Activated CD4-positive, alpha-beta T cell treated with anti-CD3 and anti-CD28 coated beads, Interleukin-2, amount 50 U/mL, for 48 hours (primary cell): Measurements from ENCODE around the gene VWA1.
A peak's percentile ranks its signal among the peaks of the same experiment; 100 is the strongest.
"Not testable (repeated sequence)": the region's sequence is repeated elsewhere in the genome, so short reads cannot be mapped to it uniquely, and the experiment has no call there.

Experiments used
- DNase-seq, 2 experiments: peaks; one replicate each; pipeline ENCODE4 v3.0.0-alpha.2; 2020

VWA1 gene

GRCh38 chr1:1406101-1406820 is 29.2 kb upstream of the VWA1 start:
- no peak for DNase-seq

GRCh38 chr1:1406821-1407635 is 28.5 kb upstream of the VWA1 start, which contains the start of gene MRPL20:
TSS of gene MRPL20 (minus strand) at chr1:1407293. CDS start at chr1:1407217, 76 bp downstream.
- peak; percentile 96 to 97 for DNase-seq

GRCh38 chr1:1407636-1408318 is 27.7 kb upstream of the VWA1 start:
- DNase-seq: peak; percentile 21 to 40

GRCh38 chr1:1410238-1410637 is 25.3 kb upstream of the VWA1 start:
- not testable (repeated sequence) for DNase-seq

GRCh38 chr1:1411626-1412025 is 23.9 kb upstream of the VWA1 start:
- no peak for DNase-seq

- peak in 1 of 2 experiments; percentile 51 for DNase-seq
Observed at GRCh38 chr1:1412311-1412902, 23.1 kb upstream of the VWA1 start.

- no peak for DNase-seq
Observed at GRCh38 chr1:1415751-1416150, 19.7 kb upstream of the VWA1 start.

- not testable (repeated sequence) for DNase-seq
Observed at GRCh38 chr1:1417396-1417795, 18.1 kb upstream of the VWA1 start.

GRCh38 chr1:1417825-1418463 is 17.5 kb upstream of the VWA1 start:
- DNase-seq: not testable (repeated sequence)

GRCh38 chr1:1418464-1419362 is 16.8 kb upstream of the VWA1 start:
- DNase-seq: no peak

GRCh38 chr1:1419363-1419812 is 16.1 kb upstream of the VWA1 start:
- no peak for DNase-seq

GRCh38 chr1:1419813-1420653 is 15.5 kb upstream of the VWA1 start:
- DNase-seq: no peak

GRCh38 chr1:1420654-1421141 is 14.8 kb upstream of the VWA1 start:
- DNase-seq: no peak

GRCh38 chr1:1421147-1421906 is 14.2 kb upstream of the VWA1 start, which contains the start of gene ANKRD65:
TSS of gene ANKRD65 (minus strand) at chr1:1421276. CDS start at chr1:1421005, 271 bp downstream.
- no peak for DNase-seq

- no peak for DNase-seq
Observed at GRCh38 chr1:1421907-1422464, 13.5 kb upstream of the VWA1 start.

- no peak for DNase-seq
Observed at GRCh38 chr1:1422465-1423244, 12.8 kb upstream of the VWA1 start.

- no peak for DNase-seq
Observed at GRCh38 chr1:1423245-1423597, 12.3 kb upstream of the VWA1 start.

- DNase-seq: no peak
Observed at GRCh38 chr1:1424707-1425106, 10.8 kb upstream of the VWA1 start.
